ENCODE measurements around the gene FOXB2.

The FOXB2 gene

GRCh38 chr9:77016526-77017504 is 2.6 kb upstream of the FOXB2 start:
- Histone ChIP-seq H3K27ac (no peak overlapping the region), H3K36me3 (no peaks in the 10 kb centered on the region), H3K4me3 (ENCODE audit: low read depth in 1 of 2, low read length in 1 of 2) (no peak overlapping the region), H3K9me3 (no peaks in the 10 kb centered on the region), H3K27me3 (peaks cover 100% of the 10 kb centered on the region), H3K4me1 (ENCODE audit: control insufficient read depth in 1 of 2, insufficient read depth in 1 of 2, low read depth in 1 of 2, low read length in 1 of 2) (peaks cover 14 to 26% of the 10 kb centered on the region in 2 experiments)
- TF ChIP-seq CTCF (IDR thresholded peaks at IDR 0.05): no peak

- Histone ChIP-seq H3K27ac (no peak overlapping the region), H3K36me3 (no peaks in the 10 kb centered on the region), H3K4me1 (ENCODE audit: control insufficient read depth in 1 of 2, insufficient read depth in 1 of 2, low read depth in 1 of 2, low read length in 1 of 2) (peaks cover 14 to 27% of the 10 kb centered on the region in 2 experiments), H3K4me3 (ENCODE audit: low read depth in 1 of 2, low read length in 1 of 2) (no peak overlapping the region), H3K9me3 (no peaks in the 10 kb centered on the region), H3K27me3 (peaks cover 100% of the 10 kb centered on the region)
- TF ChIP-seq CTCF (IDR thresholded peaks at IDR 0.05): no peak
Observed at GRCh38 chr9:77017505-77017894, 2.0 kb upstream of the FOXB2 start.

- Histone ChIP-seq H3K27me3 (peaks cover 100% of the 10 kb centered on the region), H3K9me3 (no peaks in the 10 kb centered on the region), H3K36me3 (no peaks in the 10 kb centered on the region), H3K4me3 (ENCODE audit: low read depth in 1 of 2, low read length in 1 of 2) (no peak overlapping the region), H3K4me1 (ENCODE audit: control insufficient read depth in 1 of 2, insufficient read depth in 1 of 2, low read depth in 1 of 2, low read length in 1 of 2) (peaks cover 14 to 28% of the 10 kb centered on the region in 2 experiments), H3K27ac (no peak overlapping the region)
- TF ChIP-seq CTCF (IDR thresholded peaks at IDR 0.05): no peak
Observed at GRCh38 chr9:77018058-77018968, 1.1 kb upstream of the FOXB2 start.

- H3K4me3 ChIP-seq (ENCODE audit: low read depth in 1 of 2, low read length in 1 of 2): no peak overlapping the region
- H3K4me1 ChIP-seq (ENCODE audit: control insufficient read depth in 1 of 2, insufficient read depth in 1 of 2, low read depth in 1 of 2, low read length in 1 of 2): peaks cover 12 to 25% of the 10 kb centered on the region in 2 experiments
- no peaks in the 10 kb centered on the region for H3K36me3 ChIP-seq
- no peak for TF ChIP-seq CTCF (IDR thresholded peaks at IDR 0.05)
- no peaks in the 10 kb centered on the region for H3K9me3 ChIP-seq
- peaks cover 100% of the 10 kb centered on the region for H3K27me3 ChIP-seq
- H3K27ac ChIP-seq: no peak overlapping the region
Observed at GRCh38 chr9:77018969-77019235, 553 bp upstream of the FOXB2 start.

GRCh38 chr9:77019926-77020412 is 514 bp downstream of the FOXB2 start:
- H3K9me3 ChIP-seq: no peaks in the 10 kb centered on the region

More at GRCh38 chr9:77019926-77020412, 514 bp downstream of the FOXB2 start:
- Histone ChIP-seq H3K4me3 (ENCODE audit: low read depth in 1 of 2, low read length in 1 of 2) (no peak overlapping the region), H3K36me3 (no peaks in the 10 kb centered on the region), H3K27ac (no peak overlapping the region), H3K4me1 (ENCODE audit: control insufficient read depth in 1 of 2, insufficient read depth in 1 of 2, low read depth in 1 of 2, low read length in 1 of 2) (peaks cover 11 to 22% of the 10 kb centered on the region in 2 experiments), H3K27me3 (peaks cover 100% of the 10 kb centered on the region)
- TF ChIP-seq CTCF (IDR thresholded peaks at IDR 0.05): no peak

Data from neutrophil (primary cell).